ENCODE results near the gene DCAF12L2.
"Not testable (repeated sequence)": the region's sequence is repeated elsewhere in the genome, so short reads cannot be mapped to it uniquely, and the experiment has no call there.

Gene DCAF12L2

GRCh38 chrX:126165721-126166461, at the start of gene DCAF12L2:
TSS of gene DCAF12L2 (minus strand) at chrX:126166289. CDS start at chrX:126165924, 365 bp downstream.
- DNase-seq, result no peak

- not testable (repeated sequence) for DNase-seq
These were observed 24.8 kb upstream of the DCAF12L2 start for GRCh38 chrX:126190888-126191287.

GRCh38 chrX:126177133-126177840, 11.2 kb upstream of the DCAF12L2 start:
- no peak for DNase-seq

- DNase-seq, result no peak
These were observed 4.6 kb upstream of the DCAF12L2 start for GRCh38 chrX:126170720-126171119.

- no peak for DNase-seq
These were observed 1.5 kb upstream of the DCAF12L2 start for GRCh38 chrX:126167560-126167959.

GRCh38 chrX:126165401-126165720, 728 bp downstream of the DCAF12L2 start:
- no peak for DNase-seq

- DNase-seq, result no peak
These were observed 1.2 kb downstream of the DCAF12L2 start for GRCh38 chrX:126164689-126165400.

- DNase-seq, result no peak
These were observed 1.9 kb downstream of the DCAF12L2 start for GRCh38 chrX:126164226-126164625.

- DNase-seq, result no peak
These were observed 25.1 kb downstream of the DCAF12L2 start for GRCh38 chrX:126141014-126141413.

GRCh38 chrX:126137899-126138298, 28.2 kb downstream of the DCAF12L2 start:
- DNase-seq, result peak; percentile 3

GRCh38 chrX:126124721-126125120, 41.4 kb downstream of the DCAF12L2 start:
- DNase-seq, result no peak

Data from MV-4-11 (cell line).